Stimulated activated CD8-positive, alpha-beta memory T cell treated with anti-CD3 and anti-CD28 coated beads, Interleukin-7, amount 100 ng/mL, for 24 hours (primary cell): Measurements from ENCODE around the gene CFAP100.

Source experiments
- DNase-seq: peaks from one replicate; pipeline ENCODE4 v3.0.0-alpha.2; 2020; ENCODE audit warnings: low read depth

CFAP100 gene

DNA sequence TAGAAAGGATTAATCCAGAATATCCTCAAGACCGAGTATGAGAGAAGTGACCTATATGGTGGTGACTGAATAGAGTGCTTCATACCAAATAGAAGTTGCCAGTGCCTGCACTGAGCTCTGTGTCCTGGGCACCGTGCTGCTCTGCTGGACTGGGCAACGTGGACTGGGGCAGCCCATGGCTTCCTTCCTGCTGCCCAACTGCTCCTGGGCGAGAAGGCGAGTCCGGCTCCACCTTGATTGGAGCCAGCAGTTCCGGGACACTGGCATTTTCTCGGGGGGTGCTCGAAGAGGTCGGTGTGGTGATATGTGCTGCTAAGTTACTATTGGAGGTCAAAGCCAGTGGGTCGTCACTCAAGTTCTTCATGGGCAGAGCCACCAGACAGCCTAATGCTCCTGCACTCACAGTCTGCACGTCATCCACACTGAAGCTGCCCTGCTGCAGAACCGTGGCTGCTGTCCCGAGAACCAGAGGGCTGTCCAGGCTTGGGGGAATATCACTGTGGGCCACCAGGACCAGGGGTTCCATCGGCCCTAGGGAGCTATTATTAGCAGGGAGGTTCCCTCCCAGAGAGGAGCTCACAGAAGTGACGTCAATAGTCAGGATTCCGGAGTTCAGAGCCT lies 66.9 kb downstream of the CFAP100 start:
- DNase-seq, result no peak

DNA sequence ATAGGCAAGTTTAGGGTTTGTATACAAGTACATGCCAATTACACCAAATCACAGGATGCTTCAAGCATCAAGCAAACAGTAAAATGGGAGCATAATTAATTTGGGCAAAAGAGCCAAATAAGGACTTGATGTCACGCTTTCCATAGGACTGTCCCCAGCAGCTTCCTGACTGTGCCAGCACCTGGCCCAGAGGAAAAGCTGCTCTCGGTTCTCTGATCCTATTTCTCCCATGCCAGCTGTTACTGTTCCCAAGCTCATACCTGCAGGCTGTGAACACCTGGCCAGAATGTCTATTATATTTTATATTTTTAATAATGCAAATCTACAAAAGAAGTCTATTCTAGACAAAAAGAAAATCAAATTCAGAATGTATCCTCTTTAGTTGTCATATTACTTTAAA lies 68.8 kb downstream of the CFAP100 start:
- no peak for DNase-seq

GRCh38 chr3:126464093-126464492 lies 69.4 kb downstream of the CFAP100 start:
- DNase-seq, result no peak

- DNase-seq, result no peak
Observed at GRCh38 chr3:126464494-126464893, 69.8 kb downstream of the CFAP100 start.

DNA sequence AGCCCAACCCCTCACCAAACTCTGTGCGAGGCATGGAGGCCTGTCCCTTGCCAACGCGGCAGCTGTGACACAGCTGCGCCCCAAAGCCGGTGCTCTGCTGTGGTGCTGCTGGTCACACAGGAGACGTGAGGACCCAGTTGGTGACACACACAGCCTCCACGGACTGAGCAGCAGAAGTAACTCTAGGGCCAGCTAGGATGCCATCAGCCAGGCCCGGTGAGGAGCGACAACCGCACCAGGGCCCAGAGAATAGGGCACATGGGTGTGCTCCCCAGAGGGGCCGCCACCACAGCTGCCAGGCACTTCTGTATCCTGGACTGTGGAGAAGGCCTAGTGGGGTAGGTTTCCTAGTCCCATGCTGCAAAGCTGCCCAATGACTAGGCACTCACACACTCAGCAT lies 70.3 kb downstream of the CFAP100 start:
- no peak for DNase-seq

- DNase-seq, result no peak
Observed at GRCh38 chr3:126465928-126466544, 71.3 kb downstream of the CFAP100 start.

DNA sequence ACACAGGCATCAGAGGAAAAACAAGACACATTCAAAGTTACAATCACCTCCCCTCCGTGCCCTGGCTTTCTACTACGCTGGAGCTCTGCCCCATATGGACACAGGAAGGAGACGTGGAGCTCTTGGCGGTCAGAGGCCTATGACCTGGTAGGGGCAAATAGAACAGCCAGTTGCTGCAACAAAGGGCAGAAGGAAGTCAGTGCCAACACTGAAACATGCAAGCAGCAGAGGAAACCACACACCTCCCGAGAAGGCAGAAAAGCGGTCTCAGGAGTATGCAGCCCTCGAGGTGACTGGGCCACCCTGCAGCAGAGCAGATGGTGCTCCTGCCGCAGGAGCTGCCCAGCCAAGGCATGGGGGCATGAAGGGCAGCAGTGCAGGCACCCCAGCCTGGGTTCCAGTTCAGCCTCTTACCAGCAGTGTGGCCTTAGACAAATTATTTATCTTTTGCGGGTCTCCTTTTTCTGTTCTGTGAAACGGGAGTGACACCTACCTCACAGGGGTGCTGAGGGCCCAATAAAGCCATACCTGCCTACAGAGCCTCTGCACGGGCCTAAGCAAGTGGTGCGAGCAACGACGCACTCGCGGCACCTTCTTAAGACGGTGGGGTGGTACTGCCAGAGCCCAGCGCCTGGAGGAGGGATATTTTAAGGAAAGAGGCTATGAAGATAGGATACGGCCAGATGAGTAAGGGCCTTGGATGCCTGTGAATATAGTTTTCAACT lies 72.3 kb downstream of the CFAP100 start:
- no peak for DNase-seq

DNA sequence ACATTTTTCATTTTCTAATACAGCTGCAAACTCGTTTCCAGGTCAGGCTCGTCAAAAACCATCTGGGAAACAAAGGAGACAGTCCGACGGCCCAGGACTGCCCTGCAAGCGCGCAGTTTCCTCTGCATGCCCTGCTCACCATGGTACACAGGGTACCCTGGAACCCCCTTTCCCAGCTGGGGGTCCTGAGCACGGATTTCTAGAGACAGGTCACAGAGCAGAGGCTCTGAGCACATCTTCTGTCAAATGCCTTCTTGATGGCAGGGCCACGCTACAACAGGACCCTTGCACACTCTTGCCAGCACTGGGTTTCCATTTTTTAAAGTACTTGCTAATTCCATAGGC lies 72.9 kb downstream of the CFAP100 start:
- DNase-seq, result no peak

GRCh38 chr3:126468028-126468891 lies 73.6 kb downstream of the CFAP100 start:
- no peak for DNase-seq

GRCh38 chr3:126469479-126469878 lies 74.8 kb downstream of the CFAP100 start:
- no peak for DNase-seq

DNA sequence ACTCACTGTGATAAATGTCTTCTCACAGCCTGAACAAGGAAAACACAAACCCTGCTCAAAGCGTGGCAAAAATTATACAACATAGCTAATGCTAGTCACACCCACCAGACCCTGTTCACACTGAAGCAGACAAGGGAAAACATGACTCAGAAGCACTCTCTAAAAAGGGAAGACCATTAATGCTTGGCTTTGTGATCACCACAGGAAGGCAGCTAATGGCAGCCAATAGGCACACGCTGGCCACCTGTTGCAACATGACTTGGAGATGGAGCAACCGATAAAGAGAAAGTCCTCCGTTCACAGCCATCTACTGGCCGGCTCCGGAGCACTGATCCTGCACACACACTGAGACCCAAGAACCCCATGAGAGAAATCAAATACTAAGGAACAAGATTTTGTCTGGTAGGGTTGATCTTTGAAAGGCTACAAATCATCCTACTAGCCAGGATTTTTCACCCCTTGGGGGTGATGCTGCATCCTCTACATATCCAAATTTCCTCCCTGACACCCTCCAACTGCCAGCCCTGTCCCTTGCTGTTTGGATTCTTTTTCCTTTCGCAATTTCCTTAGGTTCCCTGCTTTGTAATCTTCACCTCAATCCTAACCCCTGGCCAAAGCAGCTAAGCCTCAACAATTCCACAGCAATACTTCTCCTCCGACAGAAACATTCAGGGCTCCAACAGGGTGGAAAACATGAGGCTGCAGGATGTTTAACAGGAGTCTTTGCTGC lies 77.7 kb downstream of the CFAP100 start:
- DNase-seq, result no peak

DNA sequence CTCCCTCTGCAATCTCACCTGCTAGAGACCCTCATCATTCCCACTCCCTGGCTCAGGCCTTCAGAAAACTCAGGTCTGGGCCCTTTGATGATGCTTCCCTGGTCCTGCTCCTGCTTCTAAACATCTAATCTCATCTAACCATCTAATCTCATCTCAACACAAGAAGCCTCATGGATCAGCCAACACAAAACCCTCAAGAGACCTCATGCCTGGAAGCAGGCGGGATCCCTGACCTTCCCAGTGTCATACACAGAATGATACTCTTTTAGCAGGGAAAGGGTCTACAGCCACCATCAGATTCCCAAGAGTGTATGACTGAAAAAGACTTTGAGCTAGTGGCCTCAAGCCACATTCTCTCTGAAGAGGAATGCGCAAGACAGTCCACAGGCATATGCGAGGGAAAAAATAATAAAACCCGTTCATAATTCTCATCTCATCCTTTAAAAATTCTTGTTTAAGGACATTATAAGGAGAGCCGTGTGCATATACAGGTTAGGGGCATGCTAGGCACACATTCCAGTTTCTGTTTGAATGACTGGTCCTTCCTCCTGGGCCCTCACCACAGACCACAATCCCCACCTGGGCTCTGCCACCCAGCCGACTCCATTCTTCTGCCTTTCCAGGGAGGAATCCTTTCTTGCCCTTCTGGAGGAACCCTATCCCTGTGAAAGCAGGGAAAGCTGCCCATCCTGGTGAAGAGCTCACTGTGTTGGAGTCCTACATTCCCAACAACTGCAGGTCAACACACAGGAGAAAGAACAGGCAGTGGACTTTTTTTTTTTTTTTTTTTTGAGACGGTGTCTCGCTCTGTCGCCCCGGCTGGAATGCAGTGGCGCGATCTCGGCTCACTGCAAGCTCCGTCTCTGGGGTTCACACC lies 78.8 kb downstream of the CFAP100 start:
- no peak for DNase-seq

DNA sequence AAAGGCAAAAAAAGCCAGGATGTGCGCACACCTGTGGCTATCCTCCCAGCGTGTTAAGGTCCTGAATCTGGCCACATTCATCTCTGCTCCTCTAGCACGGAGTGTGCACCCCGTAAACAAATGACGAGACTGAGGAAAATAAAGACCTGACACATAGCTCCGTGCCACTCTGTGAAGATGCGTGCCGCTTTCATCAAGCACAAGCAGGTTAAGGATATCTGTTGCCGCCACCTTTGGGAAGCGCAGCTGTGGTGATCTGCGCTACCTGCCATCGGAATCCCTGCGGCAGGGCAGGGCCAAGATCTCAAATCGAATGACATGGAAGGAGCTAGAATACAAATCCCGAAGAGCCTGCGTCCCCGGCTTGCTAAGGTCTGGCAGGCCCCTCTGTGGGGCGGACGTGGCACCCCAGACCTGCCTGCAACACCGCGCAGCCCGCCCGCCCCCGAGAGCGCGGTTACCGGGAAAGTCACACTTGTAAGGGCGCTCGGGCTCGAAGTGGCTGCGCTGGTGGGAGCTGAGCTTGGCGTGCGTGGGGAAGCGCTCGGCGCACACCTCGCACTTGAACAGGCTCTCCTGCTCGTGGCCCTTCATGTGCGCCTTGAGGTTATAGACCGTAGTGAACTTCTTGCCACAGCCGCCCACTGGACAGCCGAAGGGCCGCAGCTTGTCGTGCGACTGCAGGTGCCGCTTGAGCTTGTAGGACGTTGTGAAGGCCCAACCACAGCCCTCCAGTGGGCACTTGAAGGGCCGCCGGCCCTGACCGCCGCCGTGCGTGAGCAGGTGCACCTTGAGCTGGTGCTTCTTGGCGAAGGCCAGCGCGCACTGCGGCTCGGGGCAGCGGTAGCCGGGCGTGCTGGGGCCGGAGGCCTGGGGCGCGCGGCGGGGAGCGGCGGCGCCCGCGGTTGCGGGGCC lies 80.0 kb downstream of the CFAP100 start:
- no peak for DNase-seq

GRCh38 chr3:126475413-126476114 lies 80.9 kb downstream of the CFAP100 start, which contains the start of gene ZXDC:
ZXDC (minus strand) TSS chr3:126475891; CDS start chr3:126475865, 26 bp downstream.
- DNase-seq, result peak; percentile 76

- DNase-seq, result no peak
Observed at GRCh38 chr3:126476166-126477060, 81.7 kb downstream of the CFAP100 start.

- DNase-seq, result no peak
Observed at GRCh38 chr3:126477061-126477380, 82.3 kb downstream of the CFAP100 start.

- no peak for DNase-seq
Observed at GRCh38 chr3:126478581-126479310, 84.0 kb downstream of the CFAP100 start.
